ENCODE measurements around the gene SCEL. TPM values are rescaled to one million over a fixed set of nuclear protein-coding genes. Genes with fewer than 3 reads are reported as not detected.

The SCEL gene
- total RNA-seq, 1 donor from 2014 or later = not detected

DNA sequence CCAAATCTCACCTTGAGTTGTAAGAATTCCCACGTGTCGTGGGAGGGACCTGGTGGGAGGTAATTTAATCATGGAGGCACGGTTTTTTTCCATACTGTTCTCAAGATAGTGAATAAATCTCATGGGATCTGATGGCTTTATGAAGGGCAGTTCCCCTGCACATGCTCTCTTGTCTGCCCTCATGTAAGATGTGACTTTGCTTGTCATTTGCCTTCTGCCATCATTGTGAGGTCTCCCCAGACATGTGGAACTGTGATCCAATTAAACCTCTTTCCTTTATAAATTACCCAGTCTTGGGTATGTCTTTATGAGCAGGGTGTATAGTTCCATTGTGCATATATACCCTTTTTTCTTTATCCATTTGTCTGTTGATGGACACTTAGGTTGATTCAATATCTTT lies 13.1 kb downstream of the SCEL start:
- ATAC-seq = no peak
- DNase-seq (ENCODE audit: low spot score) = no peak

DNA sequence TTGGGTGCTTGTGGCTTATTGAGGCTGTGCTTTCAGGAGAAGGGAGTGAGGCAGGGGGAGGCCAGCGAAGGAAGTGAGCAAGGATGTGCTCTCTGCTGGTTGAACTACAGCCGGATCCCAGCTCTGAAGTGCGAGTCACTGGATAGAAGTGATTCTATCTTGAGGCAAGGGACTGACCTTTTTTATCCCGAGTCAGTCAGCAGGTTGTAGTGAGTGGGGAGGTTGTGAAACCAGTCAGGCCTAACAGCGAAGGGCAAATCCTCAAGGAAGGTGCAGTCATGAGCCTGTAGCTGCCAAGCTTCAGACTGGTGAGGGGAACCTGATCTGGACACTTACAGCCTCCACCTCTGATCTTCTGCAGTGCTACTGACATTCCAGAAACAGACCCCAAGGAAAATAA lies 18.6 kb downstream of the SCEL start:
- DNase-seq (ENCODE audit: low spot score) (no peak), ATAC-seq (no peak)

DNA sequence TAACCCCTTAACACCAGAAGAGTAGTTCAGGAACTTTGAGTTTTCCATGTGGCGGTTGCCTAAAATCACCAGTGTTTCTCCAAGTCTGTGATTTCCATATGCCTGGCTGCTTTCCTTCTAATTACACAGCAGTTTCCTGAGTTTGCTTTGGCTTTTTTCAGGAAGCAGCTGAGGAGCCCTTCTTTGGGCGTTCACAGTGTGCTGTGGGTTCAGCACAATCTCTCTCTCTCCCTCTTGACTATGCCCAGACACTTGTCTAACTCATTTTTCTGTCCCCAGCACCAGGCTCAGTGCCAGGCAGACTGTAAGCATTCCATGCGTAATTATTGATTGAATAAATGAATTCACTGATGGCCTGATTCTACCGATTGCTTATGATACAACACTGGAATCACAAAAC lies 19.7 kb downstream of the SCEL start:
- no peak for ATAC-seq

DNA sequence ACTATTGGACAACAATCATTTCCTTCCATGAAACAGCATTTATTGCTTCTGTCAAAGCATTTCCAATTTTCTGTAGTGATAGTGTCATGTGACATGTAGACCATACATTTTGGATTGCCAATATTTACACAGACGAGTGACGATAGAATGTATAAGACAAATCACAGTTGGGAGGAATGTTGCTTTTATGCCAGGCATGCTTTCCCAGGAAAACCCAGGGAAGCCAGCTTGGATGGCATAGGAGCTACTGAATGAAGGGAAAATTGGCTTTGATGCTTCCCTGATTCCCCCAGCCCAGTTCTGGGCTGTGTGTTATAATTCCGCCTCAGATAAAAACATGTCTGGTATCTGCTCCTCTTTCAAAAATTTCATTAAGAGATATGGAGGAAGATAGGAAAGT lies 22.5 kb downstream of the SCEL start:
- DNase-seq (ENCODE audit: low spot score) = no peak
- ATAC-seq = no peak

More for the DNA sequence above, 19.7 kb downstream of the SCEL start:
- no peak for DNase-seq (ENCODE audit: low spot score)

DNA sequence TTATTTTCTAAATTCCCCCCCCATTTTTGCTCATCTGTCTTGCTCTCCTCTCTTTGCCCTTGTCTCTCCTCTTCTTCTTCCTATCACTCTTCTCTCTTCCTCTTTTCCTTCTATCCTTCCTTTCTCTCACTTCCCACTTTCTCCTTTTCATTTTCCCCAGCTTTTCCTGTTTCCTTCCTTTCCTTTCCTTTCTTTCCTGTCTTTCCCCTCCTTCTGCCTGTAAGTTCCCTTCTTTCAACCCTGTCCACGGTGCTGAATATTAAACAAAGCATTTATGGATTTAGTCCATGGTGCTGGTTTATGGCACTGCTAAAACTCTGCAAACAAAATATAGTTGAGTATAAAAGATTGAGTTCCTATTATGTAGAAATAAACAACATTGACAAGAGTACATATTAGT lies 27.6 kb downstream of the SCEL start:
- peak; percentile 31 for ATAC-seq
- no peak for DNase-seq (ENCODE audit: low spot score)

DNA sequence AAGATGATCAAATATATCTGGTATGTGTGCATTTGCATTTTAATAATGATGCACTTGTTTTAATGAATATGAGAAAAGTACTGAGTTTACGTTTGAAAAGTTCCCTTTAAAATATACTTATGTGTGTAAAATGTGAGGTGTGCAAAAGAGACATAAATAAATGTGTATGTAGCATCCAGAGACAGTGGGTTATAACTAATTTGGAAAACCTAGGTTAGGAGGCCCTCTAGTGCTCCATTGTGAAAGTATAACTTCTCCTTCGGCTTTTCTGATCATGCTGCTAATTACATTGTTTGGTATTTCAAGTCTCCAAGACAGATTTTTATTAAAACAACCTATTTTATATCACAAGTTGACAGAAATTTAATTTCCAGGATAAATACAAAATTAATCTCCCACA lies 30.1 kb downstream of the SCEL start:
- DNase-seq (ENCODE audit: low spot score) (no peak), ATAC-seq (peak; percentile 58)

DNA sequence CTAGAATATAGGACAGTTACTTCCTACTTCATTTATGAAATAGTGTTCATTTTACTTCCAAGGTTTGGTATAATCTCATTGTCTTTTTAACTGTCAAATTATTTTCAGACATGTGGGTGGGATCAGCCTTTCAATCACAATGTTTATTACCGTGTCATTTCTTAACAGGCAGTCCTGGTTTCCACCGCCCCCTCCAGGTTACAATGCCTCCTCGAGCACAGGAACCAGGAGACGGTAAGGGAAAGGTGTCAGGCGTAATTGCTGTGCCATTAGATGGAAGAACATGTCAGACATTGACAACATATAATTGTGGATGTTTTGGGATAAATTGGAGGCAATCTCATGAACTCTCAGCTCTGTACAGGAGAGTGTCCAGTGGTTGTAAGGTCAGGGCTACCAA lies 36.5 kb downstream of the SCEL start:
- DNase-seq (ENCODE audit: low spot score) = no peak
- no peak for ATAC-seq

DNA sequence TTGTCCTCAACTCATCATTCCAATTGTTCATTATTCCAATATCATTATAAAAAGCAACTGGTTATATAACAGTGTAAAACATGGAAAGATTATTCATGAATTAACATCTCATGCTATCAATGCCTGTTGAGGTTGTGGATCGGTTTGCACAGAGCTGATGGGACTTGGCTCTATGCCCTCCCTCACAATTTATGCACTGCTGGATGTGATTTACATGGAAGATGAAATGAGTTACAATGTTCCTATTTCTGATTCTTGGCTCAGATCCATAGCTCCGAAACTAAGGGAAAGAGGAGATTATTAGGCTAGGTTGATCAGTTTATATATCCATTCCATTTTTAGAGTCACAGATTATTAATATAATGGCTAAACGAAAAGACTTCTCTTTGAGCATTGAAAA lies 38.6 kb downstream of the SCEL start:
- ATAC-seq (no peak), DNase-seq (ENCODE audit: low spot score) (no peak)

DNA sequence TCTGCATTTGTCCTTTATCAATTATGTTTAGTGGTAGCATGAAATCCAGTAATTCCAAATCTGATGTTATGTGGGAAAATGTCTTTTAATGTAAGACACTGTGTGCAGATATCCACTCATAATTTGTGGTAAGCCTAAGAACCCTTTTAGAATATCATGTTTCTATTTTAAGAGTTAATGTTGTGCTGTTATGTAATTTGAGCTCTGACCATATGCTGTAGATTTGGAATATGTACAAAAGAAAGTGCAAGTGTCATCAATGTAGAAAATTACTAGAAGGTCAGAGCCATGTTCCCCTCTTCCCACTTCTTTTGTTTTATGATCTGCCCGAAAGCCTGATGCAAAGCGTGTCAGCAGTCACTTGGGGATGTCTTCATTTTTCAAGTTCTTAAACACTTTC lies 44.5 kb downstream of the SCEL start:
- ATAC-seq = no peak
- DNase-seq (ENCODE audit: low spot score) = no peak

DNA sequence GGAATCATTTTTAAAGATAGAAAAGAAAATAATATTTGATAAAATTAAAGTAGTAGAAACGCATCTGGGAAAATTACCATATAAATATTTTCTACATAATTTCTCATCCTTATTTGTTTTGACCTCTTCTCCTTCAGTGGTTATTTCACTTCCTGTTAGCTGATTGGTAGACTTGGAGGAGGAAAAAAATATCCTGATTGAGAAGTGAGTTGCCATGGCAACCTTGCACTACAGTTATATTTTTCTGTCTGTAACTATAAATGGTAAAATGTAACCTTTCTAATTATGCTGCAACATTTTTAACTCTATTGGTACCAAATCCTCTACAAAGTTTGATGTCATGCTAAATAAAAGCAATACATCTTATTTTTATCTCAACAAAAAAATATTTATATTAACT lies 45.2 kb downstream of the SCEL start:
- no peak for DNase-seq (ENCODE audit: low spot score)
- no peak for ATAC-seq

DNA sequence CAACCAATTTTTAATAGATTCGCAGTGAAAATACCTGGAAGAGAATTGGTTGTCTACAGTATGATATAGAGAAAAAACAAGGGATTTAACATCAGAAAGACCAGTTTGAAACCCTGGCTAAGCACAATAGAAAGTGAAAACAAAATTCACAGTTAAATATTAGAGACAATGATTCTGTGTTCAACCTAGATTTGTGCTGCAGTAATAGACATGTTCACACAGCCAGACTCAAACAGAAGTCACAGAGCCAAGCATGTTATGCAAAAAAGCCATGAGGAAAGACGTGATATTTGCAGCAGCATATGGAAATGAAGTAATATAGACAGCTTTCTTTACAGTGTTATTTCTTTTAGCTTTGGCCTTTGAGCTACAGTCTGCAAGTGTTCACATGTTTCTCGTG lies 48.1 kb downstream of the SCEL start:
- ATAC-seq (no peak), DNase-seq (ENCODE audit: low spot score) (no peak)

DNA sequence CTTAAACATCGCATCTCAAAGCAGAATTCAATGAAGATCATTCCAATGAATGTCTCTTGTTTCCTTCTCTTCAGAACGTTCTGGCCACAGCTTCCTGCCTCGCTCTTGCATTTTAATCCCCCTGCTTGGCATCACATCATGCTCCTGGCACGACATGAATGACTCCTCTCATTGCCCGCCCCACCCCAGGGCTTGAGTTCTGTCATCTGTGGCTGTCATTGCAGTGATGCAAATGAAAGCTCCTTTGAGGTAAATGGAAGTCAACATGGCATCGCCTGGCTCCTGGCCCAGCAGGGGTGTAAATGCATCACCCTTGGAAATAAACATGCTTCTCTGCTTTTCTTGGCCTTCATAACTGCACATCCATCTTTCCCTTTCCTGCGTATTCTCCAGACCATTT lies 48.6 kb downstream of the SCEL start:
- DNase-seq (ENCODE audit: low spot score) (no peak), ATAC-seq (no peak)

DNA sequence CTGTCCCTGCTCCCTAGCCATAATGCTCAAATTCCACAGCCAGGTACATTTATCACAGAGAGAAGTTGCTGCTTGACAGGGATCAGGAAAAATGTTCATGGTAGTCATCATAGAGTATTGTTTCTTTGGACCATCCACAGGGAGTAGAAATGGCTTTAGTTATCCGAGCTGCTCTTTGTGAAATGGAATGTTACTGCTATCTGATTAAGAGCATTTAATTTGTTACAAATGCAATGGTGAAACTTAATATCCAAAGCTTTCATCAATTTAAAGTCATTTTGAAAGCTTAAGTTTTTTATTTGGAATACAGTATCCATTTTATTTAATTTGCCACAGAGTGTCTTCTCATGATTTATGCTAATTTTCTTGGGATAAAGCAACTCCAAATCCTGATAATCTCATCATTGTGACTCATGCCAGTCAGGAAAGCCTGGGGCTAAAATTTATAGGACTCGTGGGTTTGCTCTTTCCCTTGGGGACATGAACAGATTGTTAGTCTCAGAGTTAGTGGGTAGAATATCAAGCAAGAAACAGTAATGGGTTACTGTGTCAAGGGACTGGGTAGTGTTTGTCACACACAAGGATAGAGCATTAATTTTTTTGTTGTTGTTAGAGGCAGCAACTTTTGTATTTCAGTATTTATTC lies 59.8 kb downstream of the SCEL start:
- ATAC-seq (no peak), DNase-seq (ENCODE audit: low spot score) (no peak)

DNA sequence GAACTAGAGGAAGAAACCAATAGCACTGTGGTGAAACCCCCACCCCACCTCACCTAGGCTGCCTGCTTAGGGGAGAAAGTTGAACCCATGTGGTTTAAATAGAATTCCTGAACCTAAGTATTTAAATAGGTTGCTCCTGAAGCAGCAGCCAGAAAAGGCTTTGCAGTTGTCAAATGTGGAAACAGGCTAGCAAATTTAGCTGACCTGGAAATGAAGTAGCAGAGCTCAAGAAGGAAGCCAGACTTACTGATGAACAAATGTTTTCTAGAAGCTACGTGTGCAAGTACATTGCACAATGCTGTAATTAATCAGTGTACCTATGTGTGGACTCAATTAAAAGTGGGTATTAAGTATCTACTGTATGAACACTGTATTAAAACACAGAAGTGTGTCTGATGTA lies 61.3 kb downstream of the SCEL start:
- ATAC-seq (no peak), DNase-seq (ENCODE audit: low spot score) (no peak)

DNA sequence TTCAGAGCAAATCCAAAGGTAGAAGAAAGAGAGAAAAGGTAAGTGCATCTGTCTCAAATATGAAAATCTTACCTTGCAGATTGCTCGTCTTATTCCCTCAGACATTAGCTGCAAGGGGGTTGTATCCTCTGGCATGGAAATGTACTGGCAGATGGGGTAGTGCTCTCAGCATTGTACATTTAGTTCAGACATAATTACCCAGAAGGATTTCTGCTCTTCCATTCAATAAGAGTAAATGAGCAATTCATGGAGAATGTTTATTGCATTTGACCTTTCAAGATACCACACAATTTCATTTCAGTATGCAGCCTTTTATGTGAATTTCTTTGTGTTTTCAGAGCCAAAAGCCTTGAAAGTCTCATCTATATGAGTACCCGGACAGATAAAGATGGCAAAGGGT lies 63.8 kb downstream of the SCEL start:
- ATAC-seq (no peak), DNase-seq (ENCODE audit: low spot score) (no peak)

DNA sequence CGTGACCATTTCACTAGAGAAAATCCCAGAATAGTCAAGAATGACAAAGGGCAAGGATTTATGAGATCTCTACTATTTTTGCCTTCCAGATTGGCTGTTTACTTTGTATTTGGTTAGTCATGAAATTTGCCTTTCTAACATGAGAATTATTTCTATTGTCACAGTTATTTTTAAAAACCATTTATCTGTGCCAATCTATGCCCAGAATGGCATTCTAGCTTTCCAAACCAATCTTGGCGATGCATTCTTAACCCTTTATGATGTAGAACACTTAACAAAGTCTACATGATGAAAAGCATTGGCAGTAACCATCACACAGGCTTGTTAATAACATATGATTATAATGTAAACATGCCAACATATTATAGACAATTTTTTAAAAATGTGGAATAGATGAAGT lies 65.2 kb downstream of the SCEL start:
- no peak for ATAC-seq
- DNase-seq (ENCODE audit: low spot score) = no peak

DNA sequence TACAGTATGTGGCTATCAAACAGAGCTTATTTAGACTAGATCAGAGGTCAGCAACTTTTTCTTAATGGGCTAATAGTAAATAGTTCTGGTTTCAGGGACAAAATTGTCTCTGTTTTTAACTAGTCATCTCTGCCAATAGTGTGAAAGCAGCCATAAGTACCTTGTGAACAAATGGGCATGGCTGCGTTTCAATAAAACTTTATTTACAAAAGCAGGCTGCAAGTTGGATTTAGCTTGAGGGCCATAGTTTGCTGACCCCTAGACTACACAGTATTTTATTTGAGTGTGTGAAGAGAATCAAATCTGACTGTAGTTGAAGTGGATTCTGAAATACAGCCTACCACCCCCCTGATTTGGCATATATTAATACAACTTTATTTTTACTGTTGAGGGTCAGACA lies 75.6 kb downstream of the SCEL start:
- no peak for ATAC-seq
- no peak for DNase-seq (ENCODE audit: low spot score)

DNA sequence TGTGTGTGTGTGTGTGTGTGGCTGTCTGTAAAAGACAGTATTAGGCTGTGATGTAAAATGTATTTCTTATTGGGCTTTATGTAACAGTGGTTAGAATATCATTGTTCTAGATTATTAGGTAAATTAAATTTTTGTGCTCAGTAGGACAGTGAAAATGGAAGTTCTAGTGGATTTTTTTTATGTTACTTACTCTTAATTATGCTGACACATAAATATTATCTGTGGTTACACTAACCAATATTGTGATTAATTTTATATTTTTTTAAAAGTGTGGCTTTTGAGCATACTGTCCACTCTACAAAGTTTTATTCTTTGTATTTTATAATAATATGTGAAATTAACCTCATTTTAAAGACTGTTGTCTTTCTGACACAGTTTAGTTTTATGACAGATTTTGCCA lies 80.5 kb downstream of the SCEL start:
- ATAC-seq (no peak), DNase-seq (ENCODE audit: low spot score) (no peak)

DNA sequence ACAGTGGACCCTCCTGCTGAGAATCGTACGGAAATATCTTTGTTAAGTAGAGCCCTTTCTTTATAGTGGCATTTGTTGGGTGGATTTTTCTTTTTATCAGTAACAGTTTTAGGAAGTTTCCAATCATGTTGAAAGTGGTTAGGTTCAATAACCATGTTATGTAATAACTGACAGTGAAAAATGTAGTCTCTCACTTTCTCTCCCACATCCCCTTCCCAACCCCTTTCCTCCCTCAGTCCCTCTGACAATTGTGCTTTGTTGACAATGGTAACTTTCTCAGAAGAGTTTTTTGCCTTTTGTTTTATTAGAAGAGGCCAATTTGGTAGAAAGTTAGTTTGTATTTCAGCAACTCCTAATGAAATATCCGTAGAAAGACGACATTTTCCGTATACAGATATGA lies 84.1 kb downstream of the SCEL start:
- no peak for DNase-seq (ENCODE audit: low spot score)
- no peak for ATAC-seq

DNA sequence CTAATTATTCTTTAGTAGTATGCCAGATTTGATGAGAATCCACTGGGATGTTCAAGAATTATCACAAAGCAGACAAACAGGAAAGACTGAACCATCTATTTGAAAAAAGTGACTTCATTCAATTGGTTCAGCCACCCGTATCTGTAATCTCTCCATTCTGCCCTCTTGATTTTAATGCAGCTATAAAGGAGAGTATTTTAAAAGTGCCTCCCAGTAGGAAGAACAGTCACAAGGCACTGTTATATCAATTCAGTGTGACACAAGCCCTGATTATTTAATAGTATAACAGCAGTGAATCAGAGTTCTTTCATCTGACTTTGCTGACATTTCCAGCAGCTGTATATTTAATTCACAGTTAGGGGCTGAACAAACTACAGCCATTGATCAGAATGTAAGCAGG lies 84.6 kb downstream of the SCEL start:
- DNase-seq (ENCODE audit: low spot score) (no peak), ATAC-seq (no peak)

DNA sequence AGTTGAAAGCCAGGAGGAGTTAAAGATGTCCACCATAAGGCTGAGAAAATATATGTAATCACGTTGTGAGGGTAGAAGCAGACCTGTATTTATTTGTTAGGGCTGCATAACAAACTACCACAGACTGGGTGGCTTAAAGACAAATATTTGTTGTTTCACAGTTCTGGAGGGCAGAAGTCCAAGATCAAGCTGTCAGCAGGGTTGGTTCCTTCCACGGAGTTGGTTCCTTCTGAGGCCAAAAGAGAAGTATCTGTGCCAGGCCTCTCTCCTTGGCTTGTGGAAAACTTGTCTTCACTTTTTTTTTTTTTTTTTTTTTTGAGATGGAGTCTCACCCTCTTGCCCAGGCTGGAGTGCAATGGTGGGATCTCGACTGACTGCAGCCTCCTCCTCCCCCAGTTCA lies 88.3 kb downstream of the SCEL start:
- peak; percentile 22 for ATAC-seq
- DNase-seq (ENCODE audit: low spot score) = no peak

DNA sequence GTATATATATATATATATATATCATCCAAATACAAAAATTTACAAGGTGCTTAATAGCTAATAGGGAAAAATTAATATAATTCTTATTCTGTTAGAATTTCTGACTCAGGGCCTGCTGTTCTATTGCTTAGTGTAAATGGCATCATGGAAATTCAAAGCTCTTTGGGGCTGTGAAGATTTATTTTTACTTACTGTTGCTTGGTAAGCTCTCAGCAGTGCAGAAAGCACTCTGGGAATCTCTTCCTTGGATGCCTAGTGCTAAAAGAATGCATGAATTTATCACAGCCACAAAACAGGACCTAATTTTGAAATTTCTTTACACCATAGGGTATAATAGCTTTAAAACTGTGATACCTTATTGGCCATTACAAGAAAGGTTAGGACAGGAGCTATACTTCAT lies 92.7 kb downstream of the SCEL start:
- DNase-seq (ENCODE audit: low spot score) (no peak), ATAC-seq (no peak)

DNA sequence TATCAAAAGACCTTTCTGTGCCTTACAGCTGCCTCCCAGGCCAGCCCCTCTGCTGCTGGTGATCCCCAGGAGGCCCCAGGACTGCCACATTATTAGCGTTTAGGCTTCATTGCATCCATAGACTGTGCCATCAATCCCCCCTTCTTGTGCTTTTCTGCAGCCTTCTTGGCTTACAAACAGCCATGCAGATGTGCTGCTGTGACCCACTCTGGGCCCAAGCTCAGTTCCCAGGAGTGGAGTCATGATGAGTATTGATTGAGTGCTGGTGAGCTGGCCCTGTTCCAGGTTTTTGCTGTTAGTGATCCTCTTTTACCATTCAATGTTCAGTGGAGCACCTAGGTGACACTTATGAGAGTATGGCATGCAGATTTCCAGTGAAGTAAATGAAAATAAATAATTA lies 102.1 kb downstream of the SCEL start:
- DNase-seq (ENCODE audit: low spot score) (no peak), ATAC-seq (no peak)

DNA sequence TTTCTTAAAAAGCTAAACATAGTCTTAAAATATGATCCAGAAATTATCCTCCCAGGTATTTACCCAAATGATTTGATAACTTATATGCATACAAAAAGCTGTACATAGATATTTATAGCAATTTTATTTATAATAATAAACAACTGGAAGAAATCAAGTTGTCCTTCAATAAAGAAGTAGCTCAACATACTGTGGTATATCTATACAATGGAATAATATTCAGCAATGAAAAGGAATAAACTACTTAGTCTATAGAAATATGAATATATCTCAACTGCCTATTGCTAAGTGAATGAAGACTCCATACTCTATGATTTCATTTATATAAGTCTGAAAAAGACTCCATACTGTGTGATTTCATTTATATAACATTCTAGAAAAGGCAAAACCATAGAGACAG lies 114.9 kb downstream of the SCEL start:
- ATAC-seq (no peak), DNase-seq (ENCODE audit: low spot score) (no peak)
